HG02610 (cell line): ENCODE results near the gene MT1X.
"Not testable (repeated sequence)": the region's sequence is repeated elsewhere in the genome, so short reads cannot be mapped to it uniquely, and the experiment has no call there.

Experiments used
- ATAC-seq: cut with Tn5 transposase; IDR thresholded peaks from one replicate; pipeline ENCODE4 v1.9.1; 2021; ENCODE audit warnings: mild to moderate bottlenecking, moderate library complexity; ENCODE audit not compliant: unreplicated experiment

The MT1X gene

DNA sequence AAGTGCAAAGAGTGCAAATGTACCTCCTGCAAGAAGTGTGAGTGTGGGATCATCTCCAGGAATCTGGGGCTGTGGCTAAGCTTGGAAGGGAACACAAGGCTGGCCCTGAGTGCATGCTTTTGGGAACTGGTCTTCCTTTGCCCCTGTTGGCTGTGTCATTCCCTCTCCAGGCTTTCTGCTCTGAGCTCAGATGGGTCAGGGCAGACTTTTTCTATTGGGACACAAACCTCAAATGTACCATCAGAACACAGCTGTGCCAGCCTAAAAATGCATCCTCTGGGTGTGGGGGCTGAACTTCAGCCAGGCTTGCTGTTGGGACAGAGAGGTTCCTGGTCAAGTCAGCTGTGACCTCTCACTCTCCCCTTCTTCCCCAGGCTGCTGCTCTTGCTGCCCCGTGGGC is 29.7 kb upstream of the MT1X start:
- ATAC-seq, result no peak

DNA sequence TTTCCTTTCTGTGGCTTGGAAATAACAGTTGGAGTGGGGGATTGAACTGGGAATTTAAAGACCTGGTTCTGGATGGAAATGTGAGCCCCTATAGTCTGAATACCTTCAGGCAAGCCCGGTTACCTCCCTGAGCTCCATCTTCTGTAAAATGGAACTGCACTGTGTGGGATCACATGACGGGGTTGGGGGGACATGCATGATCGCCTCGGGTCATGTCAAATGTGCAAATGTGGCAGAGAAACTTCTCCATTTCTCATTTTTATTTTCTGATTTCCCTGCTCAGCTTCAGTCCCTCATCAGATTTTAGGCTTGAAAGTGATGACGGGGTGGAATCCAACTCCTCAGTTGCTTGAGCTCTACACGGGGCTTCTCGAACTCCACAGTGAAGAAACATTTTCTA is 29.1 kb upstream of the MT1X start:
- no peak for ATAC-seq

DNA sequence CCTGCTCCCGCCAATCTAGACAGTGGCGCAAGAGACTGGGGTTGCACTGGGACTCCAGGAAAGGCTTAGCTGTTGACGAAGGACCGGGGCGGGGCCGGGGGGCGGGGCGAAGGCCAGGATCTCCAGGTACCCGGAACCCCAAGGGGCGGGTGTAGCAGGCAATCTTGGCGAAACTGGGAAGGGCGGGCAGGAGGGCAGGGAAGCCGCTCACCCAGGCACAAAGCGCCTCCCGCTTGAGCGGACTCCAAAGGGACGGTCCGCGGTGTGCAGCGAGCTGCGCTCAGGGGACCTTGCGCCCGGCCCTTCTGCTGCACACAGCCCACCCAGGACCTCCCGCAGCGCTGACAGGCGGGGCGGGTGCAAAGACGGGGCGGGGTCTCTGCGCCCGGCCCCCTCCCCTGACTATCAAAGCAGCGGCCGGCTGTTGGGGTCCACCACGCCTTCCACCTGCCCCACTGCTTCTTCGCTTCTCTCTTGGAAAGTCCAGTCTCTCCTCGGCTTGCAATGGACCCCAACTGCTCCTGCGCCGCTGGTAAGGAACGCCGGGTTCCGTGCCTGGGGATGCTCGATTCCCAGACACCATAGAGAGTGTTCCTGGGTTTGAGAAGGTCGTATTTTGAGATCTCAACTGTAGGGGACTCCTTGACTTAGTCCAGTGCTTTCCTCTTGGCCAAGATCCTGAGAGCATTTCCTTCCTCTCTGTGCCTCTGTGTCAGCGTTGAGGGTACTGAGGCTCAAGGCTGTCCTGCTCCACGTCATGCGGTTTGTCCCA is 24.5 kb upstream of the MT1X start, which contains the start of gene MT1F:
MT1F (plus strand) TSS at position 405 of the 772 bp plus-strand sequence; CDS start at position 505, 100 bp downstream.
- no peak for ATAC-seq

DNA sequence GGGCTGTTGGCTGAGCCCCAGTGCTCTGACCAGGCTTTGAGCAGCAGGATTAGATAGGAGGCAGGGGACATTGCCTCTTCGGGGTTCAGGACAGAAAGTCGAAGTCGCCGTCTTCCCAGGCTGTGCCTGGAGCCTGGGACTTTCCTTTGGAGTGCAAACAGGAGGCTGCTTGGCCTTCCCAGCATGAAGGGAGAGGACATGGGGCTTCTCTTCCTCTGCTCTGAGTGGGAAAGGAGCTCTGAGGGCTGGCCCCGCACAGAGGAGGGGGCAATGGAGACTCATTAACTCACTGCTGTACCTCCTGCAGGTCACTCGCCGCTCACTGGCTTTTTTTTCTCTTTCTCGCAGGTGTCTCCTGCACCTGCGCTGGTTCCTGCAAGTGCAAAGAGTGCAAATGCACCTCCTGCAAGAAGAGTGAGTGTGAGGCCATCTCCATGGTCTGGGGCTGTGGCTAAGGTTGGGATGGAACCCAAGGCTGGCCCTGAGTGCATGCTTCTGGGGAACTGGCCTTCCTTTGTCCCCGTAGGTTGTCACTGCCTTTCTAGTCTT is 23.9 kb upstream of the MT1X start:
- ATAC-seq, result no peak

DNA sequence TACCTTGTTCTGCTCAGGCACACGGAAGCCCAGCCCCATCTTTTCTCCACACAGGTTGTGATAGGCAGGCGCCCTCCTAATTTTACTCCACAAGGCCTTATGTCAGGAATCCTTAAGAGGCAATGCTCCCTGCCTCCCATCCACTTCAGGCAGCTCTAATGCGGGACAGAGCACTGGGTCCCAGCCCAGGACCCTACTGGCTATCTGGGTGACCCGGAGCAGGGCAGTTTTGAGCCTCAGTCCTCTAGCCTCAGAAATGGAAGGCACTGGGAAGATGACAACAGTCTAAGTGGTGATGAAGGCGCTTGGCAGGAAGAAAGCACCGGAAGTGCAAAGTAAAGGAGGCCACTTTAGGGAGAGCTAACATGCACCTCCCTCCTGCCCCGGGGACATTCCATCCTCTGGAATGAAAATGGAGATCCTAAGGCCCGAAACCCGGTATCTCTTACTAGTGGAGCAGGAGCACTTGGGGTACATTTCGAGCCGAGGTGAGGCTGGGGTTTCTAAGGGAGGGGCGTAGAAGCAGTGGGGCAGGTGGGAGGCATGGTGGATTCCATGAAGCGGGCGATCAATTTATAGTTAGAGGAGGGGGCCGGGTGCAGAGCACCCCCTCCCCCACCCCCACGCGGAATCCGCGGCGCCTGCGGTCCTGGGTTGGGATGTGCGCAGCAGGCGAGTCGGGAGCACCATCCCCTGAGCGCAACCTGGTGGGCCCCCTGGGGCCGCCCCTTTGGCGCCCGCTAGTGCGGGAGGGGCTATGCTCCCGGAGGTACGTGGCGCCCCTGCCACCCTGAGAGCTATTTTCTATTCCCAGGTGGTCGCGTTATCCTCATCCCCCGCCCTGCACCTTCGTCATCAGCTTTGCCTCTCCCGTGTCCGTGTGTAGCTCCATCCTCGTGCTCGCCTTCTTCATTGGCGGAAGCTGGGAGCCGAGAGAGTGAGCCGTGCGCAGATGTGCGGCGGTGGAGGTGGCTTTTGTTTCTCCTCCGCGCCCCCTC is 19.6 kb upstream of the MT1X start:
- ATAC-seq, result no peak

DNA sequence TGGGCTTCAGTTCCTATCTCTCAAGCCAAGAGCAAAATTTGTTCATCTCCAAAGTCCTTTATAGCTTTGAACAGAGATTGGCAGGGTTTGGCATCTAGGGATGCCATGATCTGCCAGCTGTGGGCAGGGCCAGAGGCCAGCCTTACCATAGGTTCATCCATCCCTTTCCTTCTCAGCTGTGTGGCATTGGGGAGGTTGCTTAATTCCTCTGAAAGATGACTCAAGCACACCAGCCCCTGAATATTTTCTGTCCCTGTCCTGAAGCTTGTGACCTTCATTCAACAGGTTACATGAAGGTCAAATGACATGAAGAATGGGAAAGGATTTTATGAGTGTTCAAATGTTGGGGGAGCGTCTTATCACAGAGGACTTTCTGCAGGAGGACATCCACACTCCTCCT is 17.8 kb upstream of the MT1X start:
- no peak for ATAC-seq

DNA sequence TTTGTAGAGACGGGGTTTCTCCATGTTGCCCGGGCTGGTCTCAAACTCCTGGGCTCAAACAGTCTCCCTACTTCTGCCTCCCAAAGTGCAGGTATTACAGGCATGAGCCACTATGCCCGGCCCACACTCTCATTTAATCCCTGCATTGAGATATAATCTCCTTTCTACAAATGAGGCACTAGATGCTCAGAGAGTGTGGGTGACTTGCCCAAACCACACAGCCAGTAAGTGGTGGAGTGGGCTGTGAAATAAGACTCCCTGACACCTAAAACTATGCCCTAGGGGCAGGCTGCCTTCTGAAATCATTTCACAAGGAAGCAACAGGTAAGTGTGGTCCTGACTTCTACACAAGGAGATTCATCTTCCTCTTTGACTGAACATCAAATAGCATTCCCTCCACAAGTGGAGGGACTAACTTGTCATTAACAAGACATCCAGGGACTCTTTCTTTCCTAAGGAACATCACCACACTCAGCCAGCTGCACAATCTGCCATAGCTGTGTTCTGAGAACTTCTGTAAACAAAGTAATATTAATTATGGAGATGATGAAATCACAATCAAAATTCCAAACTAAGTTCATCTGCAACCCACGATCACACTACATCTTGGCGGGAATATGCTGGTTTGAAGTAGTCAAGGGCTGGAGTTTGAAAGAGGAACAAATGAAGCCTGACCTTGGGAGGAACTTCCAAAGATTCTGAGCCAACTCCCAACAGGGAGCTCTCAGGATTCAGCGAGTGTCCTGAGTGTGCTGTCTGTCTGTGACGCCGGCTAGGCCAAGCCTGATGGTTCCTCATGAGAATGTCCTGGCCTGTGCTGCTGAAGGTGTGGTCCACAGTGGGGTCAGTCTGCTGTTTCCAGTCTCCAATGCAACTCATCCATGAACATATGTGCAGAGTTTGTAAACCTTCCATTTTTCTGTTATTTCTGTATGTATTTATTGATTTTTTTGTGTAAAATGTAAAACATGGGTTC is 16.7 kb upstream of the MT1X start:
- not testable (repeated sequence) for ATAC-seq

DNA sequence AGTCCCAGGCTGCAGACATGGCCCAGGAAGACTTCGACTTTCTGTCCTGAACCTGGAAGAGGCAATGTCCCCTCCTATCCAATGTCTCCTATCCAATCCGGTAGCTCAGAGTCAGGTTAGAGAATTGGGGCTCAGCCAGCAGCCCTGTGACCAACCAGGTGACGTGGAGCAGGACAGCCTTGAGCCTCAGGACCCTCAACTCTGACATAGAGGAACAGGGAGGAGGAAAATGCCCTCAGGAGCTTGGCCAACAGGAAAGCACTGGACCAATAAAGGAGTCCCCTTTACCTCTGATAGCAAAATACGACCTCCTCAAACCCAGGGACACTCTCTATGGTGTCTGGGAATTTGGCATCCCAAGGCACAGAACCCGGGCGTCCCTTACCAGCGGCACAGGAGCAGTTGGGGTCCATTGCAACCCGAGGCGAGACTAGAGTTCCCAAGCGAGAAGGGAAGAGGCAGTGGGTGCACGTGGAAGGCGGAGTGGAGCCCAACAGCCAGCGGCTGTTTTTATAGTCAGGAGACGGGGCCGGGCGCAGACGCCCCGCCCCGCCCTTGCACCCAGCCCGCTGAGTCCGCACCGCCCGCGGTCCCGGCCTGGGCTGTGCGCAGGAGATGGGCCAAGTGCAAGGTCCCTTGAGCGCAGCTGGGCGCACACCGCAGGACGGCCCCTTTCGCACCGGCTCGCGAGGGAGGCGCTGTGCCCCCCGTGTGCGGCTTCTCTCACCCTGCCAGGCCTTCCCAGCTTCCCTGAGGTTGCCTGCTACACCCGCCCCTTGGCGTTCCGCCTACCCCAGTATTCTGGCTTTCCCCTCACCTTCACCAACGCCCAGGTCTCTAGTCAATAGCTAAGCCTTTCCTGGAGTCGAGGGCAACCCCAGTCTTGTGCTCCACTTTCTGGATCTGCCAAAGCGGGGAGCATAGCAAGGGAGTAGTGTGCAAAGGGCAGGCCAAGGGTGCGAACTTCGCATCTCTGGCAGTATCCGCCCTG is 14.4 kb upstream of the MT1X start, which contains the start of gene MT1G:
MT1G (minus strand) TSS at position 485 of the 991 bp plus-strand sequence; CDS start at position 413, 72 bp downstream.
- ATAC-seq, result no peak

DNA sequence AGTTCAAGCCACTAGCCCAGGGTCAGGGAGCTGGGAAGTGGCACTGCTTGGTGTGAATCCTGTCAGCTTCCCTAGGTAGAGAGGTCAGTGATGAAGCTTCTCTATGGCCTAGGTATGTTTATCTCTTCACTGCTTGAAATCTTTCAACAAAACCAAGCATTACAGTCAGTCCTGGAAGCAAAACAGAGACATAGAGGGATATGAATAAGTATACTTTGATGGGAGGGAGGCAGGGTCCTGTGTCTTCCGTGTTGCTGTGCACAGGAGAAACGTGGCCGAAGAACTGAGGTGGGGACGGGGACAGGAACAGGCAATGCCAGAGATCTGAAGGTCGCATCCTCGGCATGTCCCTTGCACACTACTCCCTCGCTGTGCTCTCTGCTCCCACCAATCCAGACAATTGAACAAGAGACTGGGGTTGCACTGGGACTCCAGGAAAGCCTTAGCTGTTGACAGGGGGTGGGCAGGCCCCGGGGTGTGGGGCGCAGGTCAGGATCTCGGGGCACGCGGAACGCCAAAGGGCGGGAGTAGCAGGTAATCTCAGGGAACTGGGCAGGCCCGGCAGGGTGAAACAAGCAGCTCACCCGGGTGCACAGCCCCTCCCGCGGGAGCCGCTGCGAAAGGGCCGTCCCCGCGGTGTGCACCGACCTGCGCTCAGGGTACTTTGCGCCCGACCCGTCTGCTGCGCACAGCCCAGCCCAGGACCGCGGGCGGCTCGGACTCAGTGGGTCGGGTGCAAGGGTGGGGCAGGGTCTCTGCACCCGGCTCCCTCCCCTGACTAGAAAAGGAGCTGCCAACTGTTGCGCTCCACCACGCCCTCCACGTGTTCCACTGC is 13.0 kb upstream of the MT1X start, which contains the start of gene MT1H:
MT1H (plus strand) TSS at position 810 of the 835 bp plus-strand sequence. CDS start 71 bp downstream, outside the sequence.
- ATAC-seq, result no peak

DNA sequence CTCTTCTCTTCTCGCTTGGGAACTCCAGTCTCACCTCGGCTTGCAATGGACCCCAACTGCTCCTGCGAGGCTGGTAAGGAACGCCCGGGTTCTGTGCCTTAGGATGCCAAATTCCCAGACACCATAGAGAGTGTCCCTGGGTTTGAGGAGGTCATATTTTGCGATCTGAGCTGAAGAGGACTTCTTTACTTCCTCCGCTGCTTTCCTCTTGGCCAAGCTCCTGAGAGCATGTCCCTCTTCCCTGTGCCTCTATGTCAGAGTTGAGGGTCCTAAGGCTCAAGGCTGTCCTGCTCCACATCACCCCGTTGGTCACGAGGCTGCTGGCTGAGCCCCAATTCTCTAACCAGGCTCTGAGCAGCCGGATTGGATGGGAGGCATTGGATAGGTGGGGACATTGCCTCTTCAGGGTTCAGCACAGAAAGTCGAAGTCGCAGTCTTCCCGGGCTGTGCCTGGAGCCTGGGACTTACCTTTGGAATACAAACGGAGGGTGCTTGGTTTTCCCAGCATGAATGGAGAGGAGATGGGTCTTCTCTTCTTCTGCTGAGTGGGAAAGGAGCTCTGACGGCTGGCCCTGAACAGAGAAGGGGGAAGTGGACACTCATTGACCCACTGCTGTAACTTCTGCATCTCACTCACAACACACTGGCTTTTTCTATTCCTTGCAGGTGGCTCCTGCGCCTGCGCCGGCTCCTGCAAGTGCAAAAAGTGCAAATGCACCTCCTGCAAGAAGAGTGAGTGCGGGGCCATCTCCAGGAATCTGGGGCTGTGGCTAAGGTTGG is 12.2 kb upstream of the MT1X start:
- ATAC-seq, result no peak

DNA sequence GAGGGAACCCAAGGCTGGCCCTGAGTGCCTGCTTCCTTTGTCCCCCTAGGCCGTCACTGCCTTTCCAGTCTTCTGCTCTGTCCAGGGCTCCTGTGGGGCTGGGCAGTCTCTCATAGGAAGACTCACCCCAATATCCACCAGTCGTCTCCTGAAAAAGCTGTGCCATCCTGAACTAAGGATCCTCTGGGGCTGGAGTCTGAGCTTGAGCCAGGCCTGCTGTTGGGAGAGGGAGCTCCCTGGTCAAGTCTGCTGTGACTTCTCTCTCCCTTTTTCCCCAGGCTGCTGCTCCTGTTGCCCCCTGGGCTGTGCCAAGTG is 11.7 kb upstream of the MT1X start:
- no peak for ATAC-seq

DNA sequence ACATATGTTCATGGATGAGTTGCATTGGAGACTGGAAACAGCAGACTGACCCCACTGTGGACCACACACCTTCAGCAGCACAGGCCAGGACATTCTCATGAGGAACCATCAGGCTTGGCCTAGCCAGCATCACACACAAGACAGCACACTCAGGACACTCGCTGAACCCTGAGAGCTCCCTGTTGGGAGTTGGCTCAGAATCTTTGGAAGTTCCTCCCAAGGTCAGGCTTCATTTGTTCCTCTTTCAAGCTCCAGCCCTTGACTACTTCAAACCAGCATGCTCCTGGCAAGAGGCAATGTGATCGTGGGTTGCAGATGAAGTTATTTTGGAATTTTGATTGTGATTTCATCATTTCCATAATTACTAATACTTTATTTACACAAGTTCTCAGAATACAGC is 10.6 kb upstream of the MT1X start:
- ATAC-seq, result not testable (repeated sequence)

DNA sequence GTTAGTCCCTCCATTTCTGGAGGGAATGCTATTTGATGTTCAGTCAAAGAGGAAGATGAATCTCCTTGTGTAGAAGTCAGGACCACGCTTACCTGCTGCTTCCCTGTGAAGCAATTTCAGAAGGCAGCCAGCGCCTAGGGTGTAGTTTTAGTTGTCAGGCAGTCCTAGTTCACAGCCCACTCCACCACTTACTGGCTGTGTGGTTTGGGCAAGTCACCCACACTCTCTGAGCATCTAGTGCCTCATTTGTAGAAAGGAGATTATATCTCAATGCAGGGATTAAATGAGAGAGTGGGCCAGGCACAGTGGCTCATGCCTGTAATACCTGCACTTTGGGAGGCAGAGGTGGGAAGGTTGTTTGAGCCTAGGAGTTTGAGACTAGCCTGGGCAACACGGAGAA is 10.1 kb upstream of the MT1X start:
- ATAC-seq, result not testable (repeated sequence)

DNA sequence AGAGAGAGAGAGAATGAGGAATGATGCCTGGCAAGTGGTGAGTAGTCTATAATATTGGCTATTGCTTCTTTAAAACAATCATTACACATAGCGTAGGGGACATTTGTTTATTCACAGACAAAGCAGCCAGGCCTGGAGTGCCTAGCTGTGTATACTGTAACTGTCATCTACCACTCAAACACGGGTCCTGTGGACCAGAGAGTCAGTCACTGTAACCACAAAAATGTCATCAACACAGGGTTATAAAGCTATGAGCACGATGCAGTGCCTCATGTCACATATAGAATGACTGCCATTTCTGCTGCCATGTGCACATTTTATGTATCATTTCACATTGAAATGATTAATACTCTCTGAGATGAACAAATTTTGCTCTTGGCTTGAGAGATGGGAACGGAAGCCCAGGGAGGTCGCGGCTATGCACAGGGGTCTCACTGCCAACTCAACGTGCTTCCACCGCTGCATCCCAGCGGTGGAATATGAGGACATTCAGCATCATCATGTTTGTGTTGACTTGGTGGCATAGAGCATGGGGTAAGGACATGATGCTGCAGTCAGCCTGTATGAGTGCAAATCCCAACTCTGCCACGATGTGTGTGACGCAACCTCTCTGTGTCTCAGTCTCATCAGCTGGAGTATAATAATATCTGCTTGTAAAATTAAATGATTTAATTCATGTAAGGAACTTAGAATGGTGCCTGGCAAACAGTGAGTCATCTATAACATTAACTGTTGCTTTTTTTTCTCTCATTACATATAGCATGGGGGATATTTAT is 9.3 kb upstream of the MT1X start:
- ATAC-seq, result no peak

DNA sequence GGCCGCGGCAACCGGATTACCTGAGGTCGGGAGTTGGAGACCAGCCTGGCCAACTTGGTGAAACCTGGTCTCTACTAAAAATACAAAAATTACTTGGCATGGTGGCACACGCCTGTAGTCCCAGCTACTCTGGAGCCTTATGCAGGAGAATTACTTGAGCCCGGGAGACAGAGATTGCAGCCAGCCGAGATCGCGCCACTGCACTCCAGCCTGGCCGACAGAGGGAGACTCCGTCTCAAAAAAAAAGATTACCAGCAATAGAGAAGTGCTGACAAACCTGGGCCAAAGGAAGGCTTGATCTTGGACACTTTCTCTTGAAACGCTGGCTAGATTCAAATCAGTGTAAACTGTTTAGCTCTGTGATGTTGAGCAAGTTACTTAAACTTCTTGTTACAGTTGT is 8.3 kb upstream of the MT1X start:
- ATAC-seq, result no peak

DNA sequence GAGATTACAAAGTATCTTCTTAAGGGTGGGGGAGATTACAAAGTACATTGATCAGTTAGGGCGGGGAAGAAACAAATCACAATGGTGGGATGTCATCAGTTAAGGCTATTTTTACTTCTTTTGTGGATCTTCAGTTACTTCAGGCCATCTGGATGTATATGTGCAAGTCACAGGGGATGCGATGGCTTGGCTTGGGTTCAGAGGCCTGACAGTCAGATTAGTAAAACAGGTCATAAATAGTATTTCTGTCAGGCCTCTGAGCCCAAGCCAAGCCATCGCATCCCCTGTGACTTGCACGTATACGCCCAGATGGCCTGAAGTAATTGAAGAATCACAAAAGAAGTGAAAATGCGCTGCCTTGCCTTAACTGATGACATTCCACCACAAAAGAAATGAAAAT is 7.7 kb upstream of the MT1X start:
- not testable (repeated sequence) for ATAC-seq
